Endothelial cell of umbilical vein (primary cell): ENCODE measurements around the gene DHX34. TPM values are rescaled to one million over a fixed set of nuclear protein-coding genes. Genes with fewer than 3 reads are reported as not detected.

Experiments
- BruUV-seq: library from RNA; stranded (reverse); fragments of 400-500 nt; replicated peaks from 2 replicates; lab custom pipeline; 2021; lab: Mats Ljungman, UMichigan
- CTCF ChIA-PET: fragments of 300-600, 350-600 bp; sonication (Branson Sonifier 250); formaldehyde crosslinking; loops from one replicate; lab custom pipeline; 2021; ENCODE audit warnings: antibody characterized with exemption, inconsistent platforms; lab: Charles Lee
- POLR2A ChIA-PET: fragments of 300-600, 350-600 bp; sonication (Branson Sonifier 250); formaldehyde crosslinking; loops from one replicate; lab custom pipeline; 2021; ENCODE audit warnings: antibody characterized with exemption, inconsistent platforms; lab: Charles Lee
- DNase-seq: peaks from one replicate; pipeline ENCODE4 v3.0.0-alpha.2; 2011; ENCODE audit warnings: low read depth, low spot score
- FAIRE-seq: peaks from 2 replicates; lab custom pipeline; 2011; peaks lifted over from hg19 to GRCh38; lab: Jason Lieb, UNC
- H2AFZ ChIP-seq: 2 replicates; pipeline ENCODE4 v1.6.0; 2012; ENCODE audit warnings: low read depth, low read length, control low read depth, inconsistent platforms
- H3K27ac ChIP-seq: 2 replicates; pipeline ENCODE4 v1.5.1; 2011; ENCODE audit warnings: low read depth, mild to moderate bottlenecking, control low read depth, low read length, moderate library complexity; ENCODE audit not compliant: insufficient read depth
- H3K27me3 ChIP-seq, 2 experiments: 2 replicates each; pipeline versions ENCODE4 v1.6.0 to v1.6.1; 2011; ENCODE audit warnings: low read length in 2 of 2, mixed read lengths in 1 of 2; ENCODE audit not compliant: control insufficient read depth in 2 of 2, insufficient read depth in 2 of 2
- H3K36me3 ChIP-seq, 2 experiments: 2 replicates in 1 of 2; 3 replicates in 1 of 2; pipeline ENCODE4 v1.5.1; 2011; ENCODE audit warnings: low read length in 2 of 2, mild to moderate bottlenecking in 1 of 2, moderate library complexity in 1 of 2; ENCODE audit not compliant: control insufficient read depth in 2 of 2, insufficient read depth in 2 of 2; ENCODE audit errors: extremely low read depth in 1 of 2
- H3K4me1 ChIP-seq: 3 replicates; pipeline ENCODE4 v1.5.1; 2011; ENCODE audit warnings: mild to moderate bottlenecking, low read length; ENCODE audit not compliant: control insufficient read depth, insufficient read depth; ENCODE audit errors: extremely low read depth
- H3K4me2 ChIP-seq: 2 replicates; pipeline ENCODE4 v1.6.1; 2011; ENCODE audit warnings: low read length, control low read depth, mixed read lengths; ENCODE audit not compliant: insufficient read depth
- H3K4me3 ChIP-seq, 3 experiments: fragments of 200-600 bp in 1 of 3; sonication (generic), shearing (Covaris generic) in 1 of 3; replicated peaks in 1 of 3; 2 replicates each; pipeline ENCODE4 v1.5.1; 2011 to 2016; ENCODE audit warnings: control low read depth in 3 of 3, low read length in 3 of 3, mild to moderate bottlenecking in 2 of 3, inconsistent platforms in 1 of 3, low read depth in 1 of 3, moderate library complexity in 1 of 3; ENCODE audit not compliant: insufficient read depth in 1 of 3
- H3K79me2 ChIP-seq: 2 replicates; pipeline ENCODE4 v1.6.0; 2012; ENCODE audit warnings: low read length, inconsistent platforms; ENCODE audit not compliant: control insufficient read depth, insufficient read depth
- H3K9ac ChIP-seq: replicated peaks from 2 replicates; pipeline ENCODE3; 2011; ENCODE audit warnings: low read length, control low read depth; ENCODE audit not compliant: insufficient read depth; ENCODE audit errors: extremely low read depth
- H3K9me1 ChIP-seq: replicated peaks from 3 replicates; pipeline ENCODE4 v1.6.0; 2011; ENCODE audit warnings: mild to moderate bottlenecking, low read length; ENCODE audit not compliant: control insufficient read depth, insufficient read depth; ENCODE audit errors: extremely low read depth
- H3K9me3 ChIP-seq: replicated peaks from 2 replicates; pipeline ENCODE4 v1.5.1; 2012; ENCODE audit warnings: low read length, inconsistent platforms; ENCODE audit not compliant: control insufficient read depth, insufficient read depth
- H4K20me1 ChIP-seq: replicated peaks from 2 replicates; pipeline ENCODE3; 2011; ENCODE audit warnings: mild to moderate bottlenecking, low read length; ENCODE audit not compliant: control insufficient read depth, insufficient read depth; ENCODE audit errors: extremely low read depth
- EZH2 ChIP-seq: IDR thresholded peaks from 2 replicates; pipeline ENCODE4 v1.6.1; 2012; ENCODE audit warnings: borderline replicate concordance, low read depth, mild to moderate bottlenecking, moderate library complexity, low read length, inconsistent platforms; ENCODE audit not compliant: severe bottlenecking
- FOS ChIP-seq: IDR thresholded peaks from 2 replicates; pipeline ENCODE4 v1.6.1; 2011; ENCODE audit warnings: mild to moderate bottlenecking, low read length, moderate library complexity, borderline replicate concordance; ENCODE audit not compliant: insufficient read depth
- GATA2 ChIP-seq: IDR thresholded peaks from 2 replicates; pipeline ENCODE4 v1.7.0; 2011; ENCODE audit warnings: low read depth, mild to moderate bottlenecking, moderate library complexity, mixed read lengths, low read length; ENCODE audit not compliant: insufficient read length, insufficient read depth
- JUN ChIP-seq: IDR thresholded peaks from 2 replicates; pipeline ENCODE4 v1.6.1; 2011; ENCODE audit warnings: borderline replicate concordance, low read depth; ENCODE audit not compliant: insufficient read length, insufficient read depth
- MAX ChIP-seq: IDR thresholded peaks from 2 replicates; pipeline ENCODE4 v1.6.1; 2011; ENCODE audit not compliant: insufficient read depth, insufficient read length
- POLR2A ChIP-seq: IDR thresholded peaks from 2 replicates; pipeline ENCODE4 v1.6.1; 2012; ENCODE audit warnings: low read depth, mild to moderate bottlenecking, control low read depth, low read length
- dilution Hi-C: fragments of 300-500 bp; cut with MboI; formaldehyde crosslinking; loops from one replicate; pipeline ENCODE4 v1.15.0; 2019; ENCODE audit warnings: low sequenced_read_pairs; ENCODE audit not compliant: extremely low pct_ligation_motif_present
- intact Hi-C: fragments of 100-400 bp; cut with micrococcal nuclease; formaldehyde crosslinking; loops from one replicate; pipeline ENCODE4 v1.10.0; 2022
- polyA plus RNA-seq, 4 experiments: library from polyadenylated mRNA; depleted of rRNA in 3 of 4; stranded (reverse) in 3 of 4; unstranded in 1 of 4; fragments of >200 nt; gene quantifications; 2 replicates each; pipeline versions ENCODE4 v1.2.1 to v1.2.3, GENCODE V29; 2011 to 2012; ENCODE audit warnings: missing spikeins in 1 of 4
- total RNA-seq: library from RNA; stranded (reverse); gene quantifications from 2 replicates; pipeline ENCODE4 v1.2.3, GENCODE V29; 2021
- TF ChIP-seq, protein P1 (sequence below), 2 donors: IDR thresholded peaks; 1 replicate in 1 of 2; 2 replicates in 1 of 2; pipeline ENCODE4 v1.5.1; 2011; ENCODE audit warnings: low read length in 2 of 2, mild to moderate bottlenecking in 2 of 2, moderate library complexity in 2 of 2, control low read depth in 1 of 2, inconsistent platforms in 1 of 2, low read depth in 1 of 2; ENCODE audit not compliant: insufficient read depth in 1 of 2; ENCODE audit errors: extremely low read depth in 1 of 2

The DHX34 gene
- total and polyA plus RNA-seq, 2 donors (not counting 3 experiments of a cell fraction or from before 2014, with no cell fraction given), result 12.8 to 20.7 TPM

- Histone ChIP-seq H2AFZ (no peak overlapping the region), H4K20me1 (no peaks in the 10 kb centered on the region), H3K9ac (no peak overlapping the region), H3K9me3 (no peaks in the 10 kb centered on the region), H3K4me2 (no peak overlapping the region), H3K27me3 (peaks cover 0 to 2% of the 10 kb centered on the region in 2 experiments), H3K9me1 (no peaks in the 10 kb centered on the region), H3K27ac (no peak overlapping the region), H3K4me3 (no peak overlapping the region), H3K79me2 (no peaks in the 10 kb centered on the region), H3K4me1 (peaks cover 7% of the 10 kb centered on the region), H3K36me3 (no peaks in the 10 kb centered on the region)
- dilution Hi-C loops, result no loop called here
- intact Hi-C loops, result no loop called here
- TF ChIP-seq FOS, result no peak
- TF ChIP-seq POLR2A, result no peak
- TF ChIP-seq, protein P1, sequence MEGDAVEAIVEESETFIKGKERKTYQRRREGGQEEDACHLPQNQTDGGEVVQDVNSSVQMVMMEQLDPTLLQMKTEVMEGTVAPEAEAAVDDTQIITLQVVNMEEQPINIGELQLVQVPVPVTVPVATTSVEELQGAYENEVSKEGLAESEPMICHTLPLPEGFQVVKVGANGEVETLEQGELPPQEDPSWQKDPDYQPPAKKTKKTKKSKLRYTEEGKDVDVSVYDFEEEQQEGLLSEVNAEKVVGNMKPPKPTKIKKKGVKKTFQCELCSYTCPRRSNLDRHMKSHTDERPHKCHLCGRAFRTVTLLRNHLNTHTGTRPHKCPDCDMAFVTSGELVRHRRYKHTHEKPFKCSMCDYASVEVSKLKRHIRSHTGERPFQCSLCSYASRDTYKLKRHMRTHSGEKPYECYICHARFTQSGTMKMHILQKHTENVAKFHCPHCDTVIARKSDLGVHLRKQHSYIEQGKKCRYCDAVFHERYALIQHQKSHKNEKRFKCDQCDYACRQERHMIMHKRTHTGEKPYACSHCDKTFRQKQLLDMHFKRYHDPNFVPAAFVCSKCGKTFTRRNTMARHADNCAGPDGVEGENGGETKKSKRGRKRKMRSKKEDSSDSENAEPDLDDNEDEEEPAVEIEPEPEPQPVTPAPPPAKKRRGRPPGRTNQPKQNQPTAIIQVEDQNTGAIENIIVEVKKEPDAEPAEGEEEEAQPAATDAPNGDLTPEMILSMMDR (IDR thresholded peaks at IDR 0.05; ENCODE audit: extremely low read depth in 1 of 2, insufficient read depth in 1 of 2, low read depth in 1 of 2, low read length in 2 of 2), result no peak
- no peak for TF ChIP-seq MAX
- no peak for TF ChIP-seq EZH2
- TF ChIP-seq GATA2, result no peak
- TF ChIP-seq JUN, result no peak
- DNase-seq, result no peak
- POLR2A ChIA-PET, result no interaction called here
- CTCF ChIA-PET, result interaction anchor here (1.7 to 3.7 kb wide), 3 partner anchors 19 to 25 kb away, joined by 3 to 13 read pairs (median 5); partner anchors contain the start of gene DHX34
- no peak for FAIRE-seq
- BruUV-seq, result no TSS peak
These were observed 25.2 kb upstream of the DHX34 start for GRCh38 chr19:47323872-47324271.
